Tibial artery (tissue), 4 donors: ENCODE data around the gene CDK8.

ENCODE experiments used
- DNase-seq, 2 donors: peaks; one replicate each; pipeline ENCODE4 v3.0.0-alpha.2; 2019
- H3K27ac ChIP-seq, 2 donors: fragments of 200-600 bp; sonication (generic) in 1 of 2; 1 replicate in 1 of 2; 2 replicates in 1 of 2; pipeline ENCODE4 v1.5.1; 2018 to 2019; ENCODE audit warnings: mild to moderate bottlenecking in 1 of 2
- H3K27me3 ChIP-seq, 2 donors: fragments of 200-600 bp; sonication (generic) in 1 of 2; one replicate each; pipeline versions ENCODE4 v1.5.1 to v1.6.0; 2016 to 2019
- H3K36me3 ChIP-seq, 3 donors: fragments of 200-600 bp; sonication (generic) in 2 of 3; one replicate each; pipeline ENCODE4 v1.5.1; 2016 to 2019; ENCODE audit warnings: mild to moderate bottlenecking in 2 of 3
- H3K4me1 ChIP-seq, 4 donors: fragments of 200-600 bp; sonication (generic) in 2 of 4; 1 replicate in 3 of 4; 2 replicates in 1 of 4; pipeline ENCODE4 v1.5.1; 2016 to 2019
- H3K4me3 ChIP-seq, 2 donors: fragments of 200-600 bp; sonication (generic) in 1 of 2; 1 replicate in 1 of 2; 2 replicates in 1 of 2; pipeline ENCODE4 v1.5.1; 2018 to 2019; ENCODE audit warnings: mild to moderate bottlenecking in 2 of 2
- H3K9me3 ChIP-seq, 3 donors: fragments of 200-600 bp; sonication (generic) in 1 of 3; one replicate each; pipeline ENCODE4 v1.5.1; 2016 to 2019
- intact Hi-C: fragments of 100-400 bp; cut with DNase I; formaldehyde crosslinking; loops from one replicate; pipeline ENCODE4 v1.15.0; 2023; ENCODE audit warnings: low total_unique reads
- TF ChIP-seq, protein P1 (sequence below), 2 experiments: fragments of 200-600 bp in 1 of 2; fragments of 450-650 bp in 1 of 2; IDR thresholded peaks; one replicate each; pipeline ENCODE4 v1.5.1; 2017 to 2019; ENCODE audit warnings: antibody characterized with exemption in 2 of 2, mild to moderate bottlenecking in 1 of 2, moderate library complexity in 1 of 2

Gene CDK8

DNA sequence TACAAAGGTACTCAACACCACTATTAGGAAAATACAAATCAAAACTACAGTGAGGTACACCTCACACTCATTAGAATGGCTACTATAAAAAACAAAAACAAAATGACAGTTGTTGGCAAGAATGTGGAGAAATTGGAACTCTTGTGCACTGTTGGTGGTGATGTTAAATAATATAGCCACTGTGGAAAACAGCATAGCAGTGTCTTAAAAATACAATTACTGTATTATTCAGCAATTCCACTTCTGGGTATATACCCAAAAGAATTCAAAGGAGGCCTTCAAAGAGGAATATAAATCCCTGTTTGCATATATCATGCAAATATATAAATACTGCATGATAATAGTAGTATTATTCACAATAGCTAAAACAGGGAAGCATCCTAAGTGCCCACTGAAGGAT lies 66.8 kb downstream of the CDK8 start:
- no peak for DNase-seq
- H3K27me3 ChIP-seq, result no peaks in the 10 kb centered on the region
- H3K4me3 ChIP-seq, result no peak overlapping the region
- H3K27ac ChIP-seq, result no peak overlapping the region
- peaks cover 0 to 18% (median 5%) of the 10 kb centered on the region in 4 donors for H3K4me1 ChIP-seq
- intact Hi-C loops, result no loop called here
- TF ChIP-seq, protein P1, sequence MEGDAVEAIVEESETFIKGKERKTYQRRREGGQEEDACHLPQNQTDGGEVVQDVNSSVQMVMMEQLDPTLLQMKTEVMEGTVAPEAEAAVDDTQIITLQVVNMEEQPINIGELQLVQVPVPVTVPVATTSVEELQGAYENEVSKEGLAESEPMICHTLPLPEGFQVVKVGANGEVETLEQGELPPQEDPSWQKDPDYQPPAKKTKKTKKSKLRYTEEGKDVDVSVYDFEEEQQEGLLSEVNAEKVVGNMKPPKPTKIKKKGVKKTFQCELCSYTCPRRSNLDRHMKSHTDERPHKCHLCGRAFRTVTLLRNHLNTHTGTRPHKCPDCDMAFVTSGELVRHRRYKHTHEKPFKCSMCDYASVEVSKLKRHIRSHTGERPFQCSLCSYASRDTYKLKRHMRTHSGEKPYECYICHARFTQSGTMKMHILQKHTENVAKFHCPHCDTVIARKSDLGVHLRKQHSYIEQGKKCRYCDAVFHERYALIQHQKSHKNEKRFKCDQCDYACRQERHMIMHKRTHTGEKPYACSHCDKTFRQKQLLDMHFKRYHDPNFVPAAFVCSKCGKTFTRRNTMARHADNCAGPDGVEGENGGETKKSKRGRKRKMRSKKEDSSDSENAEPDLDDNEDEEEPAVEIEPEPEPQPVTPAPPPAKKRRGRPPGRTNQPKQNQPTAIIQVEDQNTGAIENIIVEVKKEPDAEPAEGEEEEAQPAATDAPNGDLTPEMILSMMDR (IDR thresholded peaks at IDR 0.05), result no peak
- no peaks in the 10 kb centered on the region for H3K9me3 ChIP-seq
- no peaks in the 10 kb centered on the region for H3K36me3 ChIP-seq

DNA sequence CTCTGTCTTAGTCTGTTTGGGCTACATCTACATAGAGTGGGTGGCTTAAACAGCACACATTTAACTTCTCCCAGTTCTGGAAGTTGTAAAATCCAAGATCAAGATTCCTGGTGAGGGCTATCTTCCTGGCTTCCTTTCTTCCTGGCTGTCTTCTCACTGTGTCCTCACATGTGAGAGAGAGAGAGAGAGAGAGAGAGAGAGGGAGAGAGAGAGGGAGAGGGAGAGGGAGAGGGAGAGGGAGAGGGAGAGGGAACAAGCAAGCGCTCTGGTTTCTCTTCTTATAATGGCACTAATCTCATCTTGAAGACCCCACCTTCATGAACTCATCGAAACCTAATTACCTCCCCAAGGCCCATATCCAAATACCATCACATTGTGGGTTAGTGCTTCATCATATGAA lies 69.2 kb downstream of the CDK8 start:
- TF ChIP-seq, protein P1 (IDR thresholded peaks at IDR 0.05), result no peak
- H3K9me3 ChIP-seq, result no peaks in the 10 kb centered on the region
- no peak overlapping the region for H3K4me3 ChIP-seq
- no peaks in the 10 kb centered on the region for H3K36me3 ChIP-seq
- no peaks in the 10 kb centered on the region for H3K27me3 ChIP-seq
- H3K4me1 ChIP-seq, result peaks cover 0 to 24% (median 5%) of the 10 kb centered on the region in 4 donors
- no peak overlapping the region for H3K27ac ChIP-seq
- DNase-seq, result no peak
- intact Hi-C loops, result no loop called here

DNA sequence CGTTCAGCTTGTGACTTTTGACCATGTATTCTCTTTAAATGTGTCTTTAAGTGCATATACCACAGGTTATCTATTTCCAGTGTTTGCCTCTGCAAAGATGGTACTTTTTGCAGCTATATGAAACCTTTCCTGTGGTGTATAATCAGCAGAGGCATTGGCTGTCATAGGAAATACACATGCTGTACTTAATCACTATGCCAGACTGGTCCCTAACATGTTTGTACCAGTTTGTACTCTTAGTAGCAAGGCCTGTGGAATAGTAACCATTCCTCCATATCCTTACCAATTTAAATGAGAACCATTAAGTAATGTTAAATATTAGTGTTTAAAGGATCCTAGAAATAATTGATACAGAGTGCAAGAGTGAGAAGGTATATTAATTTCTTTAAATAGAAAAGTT lies 69.8 kb downstream of the CDK8 start:
- intact Hi-C loops, result no loop called here
- Histone ChIP-seq H3K27me3 (no peaks in the 10 kb centered on the region), H3K27ac (no peak overlapping the region), H3K4me1 (peaks cover 0 to 24% (median 5%) of the 10 kb centered on the region in 4 donors), H3K4me3 (no peak overlapping the region), H3K9me3 (no peaks in the 10 kb centered on the region), H3K36me3 (no peaks in the 10 kb centered on the region)
- TF ChIP-seq, protein P1 (IDR thresholded peaks at IDR 0.05), result no peak
- no peak for DNase-seq

DNA sequence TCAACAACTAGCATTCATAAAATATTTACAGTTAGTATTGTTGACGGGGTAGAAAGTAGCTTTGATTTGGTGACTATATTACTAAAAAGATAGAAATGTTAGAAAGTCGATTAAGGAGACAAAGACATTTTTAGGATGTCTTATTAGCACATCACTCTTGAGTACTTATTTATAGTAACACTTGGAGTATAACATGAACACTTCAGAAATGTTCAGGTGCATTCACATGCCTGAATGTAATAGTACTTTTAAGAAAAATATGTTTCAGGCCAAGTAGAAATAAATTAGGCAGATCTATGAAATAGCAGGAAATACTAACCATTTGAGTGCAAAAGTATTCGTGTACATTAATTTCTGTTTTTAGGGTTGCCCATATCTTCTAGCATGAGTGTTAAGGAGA lies 70.4 kb downstream of the CDK8 start:
- Histone ChIP-seq H3K4me1 (peaks cover 0 to 24% (median 5%) of the 10 kb centered on the region in 4 donors), H3K4me3 (no peak overlapping the region), H3K9me3 (no peaks in the 10 kb centered on the region), H3K27ac (no peak overlapping the region), H3K27me3 (no peaks in the 10 kb centered on the region), H3K36me3 (no peaks in the 10 kb centered on the region)
- DNase-seq, result no peak
- intact Hi-C loops, result no loop called here
- TF ChIP-seq, protein P1 (IDR thresholded peaks at IDR 0.05), result no peak

DNA sequence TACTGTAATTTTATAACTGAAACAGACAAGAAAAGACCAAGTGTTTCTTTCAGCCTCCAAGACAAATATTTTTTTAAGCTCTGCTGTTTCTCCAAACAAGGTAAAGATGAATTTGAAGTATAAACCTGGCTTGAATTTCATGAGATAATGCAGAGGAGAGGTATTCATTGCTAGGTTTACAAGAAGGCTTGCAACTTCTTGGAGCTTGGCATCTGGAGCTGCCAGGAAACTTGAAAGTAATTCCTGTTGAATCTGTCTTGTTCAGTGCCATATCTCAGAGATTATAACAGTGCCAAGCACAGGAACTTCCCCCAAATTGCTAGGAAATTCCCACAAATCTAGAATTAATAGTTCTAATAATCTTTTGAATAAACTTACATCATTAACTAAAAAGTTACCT lies 70.9 kb downstream of the CDK8 start:
- H3K36me3 ChIP-seq, result no peaks in the 10 kb centered on the region
- peaks cover 0 to 24% (median 5%) of the 10 kb centered on the region in 4 donors for H3K4me1 ChIP-seq
- no peaks in the 10 kb centered on the region for H3K27me3 ChIP-seq
- H3K4me3 ChIP-seq, result no peak overlapping the region
- DNase-seq, result no peak
- H3K9me3 ChIP-seq, result no peaks in the 10 kb centered on the region
- H3K27ac ChIP-seq, result no peak overlapping the region
- intact Hi-C loops, result no loop called here
- TF ChIP-seq, protein P1 (IDR thresholded peaks at IDR 0.05), result no peak

DNA sequence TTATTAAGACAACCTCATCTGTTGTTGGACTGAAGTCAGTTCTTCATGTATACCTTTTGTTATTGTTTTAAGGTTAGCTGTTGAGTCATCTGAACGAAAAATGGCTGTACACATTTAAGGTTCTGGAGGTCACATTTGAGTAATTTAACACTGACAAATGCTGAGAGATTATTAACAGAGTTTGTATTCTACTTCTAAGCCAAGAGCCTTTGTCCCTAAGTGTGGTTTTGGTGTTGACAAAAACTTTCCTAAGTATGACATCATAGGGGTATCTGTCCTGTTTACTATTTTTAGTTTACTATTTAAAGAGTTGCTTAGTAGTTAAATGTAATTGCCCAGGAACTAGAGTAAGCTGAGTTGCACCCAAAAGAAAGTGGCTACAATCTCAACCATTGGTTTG lies 71.9 kb downstream of the CDK8 start:
- H3K27ac ChIP-seq, result no peak overlapping the region
- TF ChIP-seq, protein P1 (IDR thresholded peaks at IDR 0.05), result no peak
- intact Hi-C loops, result no loop called here

More for the DNA sequence above, 71.9 kb downstream of the CDK8 start:
- Histone ChIP-seq H3K36me3 (no peaks in the 10 kb centered on the region), H3K4me3 (no peak overlapping the region), H3K4me1 (peaks cover 0 to 24% (median 5%) of the 10 kb centered on the region in 4 donors), H3K27me3 (no peaks in the 10 kb centered on the region), H3K9me3 (no peaks in the 10 kb centered on the region)
- no peak for DNase-seq
